HL-60/S4 (cell line): ENCODE results near the gene TRAF7.
"Not testable (repeated sequence)": the region's sequence is repeated elsewhere in the genome, so short reads cannot be mapped to it uniquely, and the experiment has no call there.

Experiments
- in situ Hi-C: fragments of 300-500 bp; cut with MboI; formaldehyde crosslinking; loops from 2 replicates; pipeline ENCODE4 v1.14.3; 2022; ENCODE audit warnings: low sequenced_read_pairs

Gene TRAF7

GRCh38 chr16:2121853-2122252 is 33.7 kb upstream of the TRAF7 start:
- in situ Hi-C loops, result no loop called here

- in situ Hi-C loops, result no loop called here
These were observed 33.2 kb upstream of the TRAF7 start for GRCh38 chr16:2122429-2122828.

- in situ Hi-C loops, result not testable (repeated sequence)
These were observed 32.5 kb upstream of the TRAF7 start for GRCh38 chr16:2122934-2123683.

- in situ Hi-C loops, result not testable (repeated sequence)
These were observed 31.7 kb upstream of the TRAF7 start for GRCh38 chr16:2123706-2124376.

- in situ Hi-C loops, result not testable (repeated sequence)
These were observed 31.2 kb upstream of the TRAF7 start for GRCh38 chr16:2124377-2124693.

GRCh38 chr16:2124694-2125444 is 30.7 kb upstream of the TRAF7 start:
- in situ Hi-C loops, result loop anchor here (25.0 kb wide), 1 partner anchor 263 kb away; the partner anchor contains the start of gene MEIOB

GRCh38 chr16:2125609-2126008 is 30.0 kb upstream of the TRAF7 start:
- in situ Hi-C loops, result loop anchor here (25.0 kb wide), 1 partner anchor 263 kb away; the partner anchor contains the start of gene MEIOB

- in situ Hi-C loops, result loop anchor here (25.0 kb wide), 1 partner anchor 264 kb away; the partner anchor contains the start of gene MEIOB
These were observed 29.3 kb upstream of the TRAF7 start for GRCh38 chr16:2126161-2126743.

- in situ Hi-C loops, result loop anchor here (25.0 kb wide), 1 partner anchor 265 kb away; the partner anchor contains the start of gene MEIOB
These were observed 28.5 kb upstream of the TRAF7 start for GRCh38 chr16:2126928-2127556.

- in situ Hi-C loops, result loop anchor here (25.0 kb wide), 1 partner anchor 265 kb away; the partner anchor contains the start of gene MEIOB
These were observed 27.8 kb upstream of the TRAF7 start for GRCh38 chr16:2127630-2128280.

- in situ Hi-C loops, result loop anchor here (25.0 kb wide), 1 partner anchor 267 kb away; the partner anchor contains the start of gene MEIOB
These were observed 26.3 kb upstream of the TRAF7 start for GRCh38 chr16:2129251-2129650.

- in situ Hi-C loops, result loop anchor here (25.0 kb wide), 1 partner anchor 268 kb away; the partner anchor contains the start of gene MEIOB
These were observed 25.6 kb upstream of the TRAF7 start for GRCh38 chr16:2129890-2130447.

GRCh38 chr16:2133797-2134196 is 21.8 kb upstream of the TRAF7 start:
- in situ Hi-C loops, result loop anchor here (25.0 kb wide), 1 partner anchor 271 kb away; the partner anchor contains the start of gene MEIOB

- in situ Hi-C loops, result loop anchor here (25.0 kb wide), 1 partner anchor 273 kb away; the partner anchor contains the start of gene MEIOB
These were observed 20.5 kb upstream of the TRAF7 start for GRCh38 chr16:2135071-2135470.

GRCh38 chr16:2135770-2136490 is 19.7 kb upstream of the TRAF7 start, which contains the start of gene PKD1:
Gene PKD1, minus strand, starts transcription at chr16:2135898. Its CDS starts 209 bp downstream, at chr16:2135689.
- in situ Hi-C loops, result loop anchor here (25.0 kb wide), 1 partner anchor 274 kb away; the partner anchor contains the start of gene MEIOB

- in situ Hi-C loops, result loop anchor here (10.0 to 25.0 kb wide), 2 partner anchors 128 to 281 kb away; partner anchors contain the start of genes MEIOB and NPW
These were observed 12.4 kb upstream of the TRAF7 start for GRCh38 chr16:2142942-2143877.

- in situ Hi-C loops, result loop anchor here (10.0 to 25.0 kb wide), 2 partner anchors 129 to 282 kb away; partner anchors contain the start of genes MEIOB and NPW
These were observed 11.6 kb upstream of the TRAF7 start for GRCh38 chr16:2143878-2144485.
